ENCODE data around the gene HERC3. TPM values are rescaled to one million over a fixed set of nuclear protein-coding genes. Genes with fewer than 3 reads are reported as not detected.

HERC3 gene
- total and polyA plus RNA-seq, 4 donors, result 6.2 to 48.0 (median 24.9) TPM

DNA sequence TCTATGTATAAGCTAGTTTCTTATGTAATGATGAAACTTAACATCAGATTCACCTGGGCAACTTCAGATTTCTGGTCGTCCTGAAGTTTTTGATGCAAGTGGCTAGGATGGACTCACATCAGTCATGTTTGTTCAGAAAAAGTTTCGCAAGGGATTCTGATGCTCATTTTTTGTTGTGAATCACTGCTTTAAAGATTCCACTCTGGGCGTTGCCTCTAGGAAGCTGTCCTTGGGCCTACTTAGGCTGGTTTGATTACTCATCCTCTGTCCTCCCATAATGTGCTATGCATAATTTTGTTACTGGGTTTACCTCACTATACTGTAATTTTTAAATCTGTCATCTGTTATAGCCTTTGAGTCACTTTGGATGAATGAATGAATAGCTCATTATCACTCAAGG lies 30.8 kb downstream of the HERC3 start:
- Histone ChIP-seq H3K36me3 (ENCODE audit: control insufficient read depth in 4 of 4, insufficient read depth in 4 of 4, low read length in 4 of 4) (peaks cover 0 to 1% (median 0%) of the 10 kb centered on the region in 4 donors), H3K27ac (ENCODE audit: low read depth in 1 of 2, low read length in 1 of 2) (no peak overlapping the region), H3K4me3 (no peak overlapping the region), H3K9me3 (ENCODE audit: control insufficient read depth in 4 of 4, insufficient read depth in 3 of 4, low read length in 3 of 4) (peaks cover 0 to 3% (median 0%) of the 10 kb centered on the region in 4 donors), H3K27me3 (ENCODE audit: control insufficient read depth in 3 of 3, insufficient read depth in 3 of 3, low read length in 2 of 3) (no peaks in the 10 kb centered on the region), H3K4me1 (ENCODE audit: control insufficient read depth in 5 of 5, insufficient read depth in 5 of 5, low read length in 5 of 5) (peaks cover 0 to 12% (median 0%) of the 10 kb centered on the region in 5 donors), H3K9ac (ENCODE audit: insufficient read depth in 1 of 2, low read length in 2 of 2) (no peak overlapping the region)
- DNase-seq (no peak), ATAC-seq (ENCODE audit: insufficient read depth, low FRiP score) (peak; percentile 62)
- WGBS, 2 donors, result 92 to 93% methylated on average over 3 of the region's 3 CpGs
- TF ChIP-seq, protein P1, sequence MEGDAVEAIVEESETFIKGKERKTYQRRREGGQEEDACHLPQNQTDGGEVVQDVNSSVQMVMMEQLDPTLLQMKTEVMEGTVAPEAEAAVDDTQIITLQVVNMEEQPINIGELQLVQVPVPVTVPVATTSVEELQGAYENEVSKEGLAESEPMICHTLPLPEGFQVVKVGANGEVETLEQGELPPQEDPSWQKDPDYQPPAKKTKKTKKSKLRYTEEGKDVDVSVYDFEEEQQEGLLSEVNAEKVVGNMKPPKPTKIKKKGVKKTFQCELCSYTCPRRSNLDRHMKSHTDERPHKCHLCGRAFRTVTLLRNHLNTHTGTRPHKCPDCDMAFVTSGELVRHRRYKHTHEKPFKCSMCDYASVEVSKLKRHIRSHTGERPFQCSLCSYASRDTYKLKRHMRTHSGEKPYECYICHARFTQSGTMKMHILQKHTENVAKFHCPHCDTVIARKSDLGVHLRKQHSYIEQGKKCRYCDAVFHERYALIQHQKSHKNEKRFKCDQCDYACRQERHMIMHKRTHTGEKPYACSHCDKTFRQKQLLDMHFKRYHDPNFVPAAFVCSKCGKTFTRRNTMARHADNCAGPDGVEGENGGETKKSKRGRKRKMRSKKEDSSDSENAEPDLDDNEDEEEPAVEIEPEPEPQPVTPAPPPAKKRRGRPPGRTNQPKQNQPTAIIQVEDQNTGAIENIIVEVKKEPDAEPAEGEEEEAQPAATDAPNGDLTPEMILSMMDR (IDR thresholded peaks at IDR 0.05; ENCODE audit: control extremely low read depth, extremely low read depth), result no peak

DNA sequence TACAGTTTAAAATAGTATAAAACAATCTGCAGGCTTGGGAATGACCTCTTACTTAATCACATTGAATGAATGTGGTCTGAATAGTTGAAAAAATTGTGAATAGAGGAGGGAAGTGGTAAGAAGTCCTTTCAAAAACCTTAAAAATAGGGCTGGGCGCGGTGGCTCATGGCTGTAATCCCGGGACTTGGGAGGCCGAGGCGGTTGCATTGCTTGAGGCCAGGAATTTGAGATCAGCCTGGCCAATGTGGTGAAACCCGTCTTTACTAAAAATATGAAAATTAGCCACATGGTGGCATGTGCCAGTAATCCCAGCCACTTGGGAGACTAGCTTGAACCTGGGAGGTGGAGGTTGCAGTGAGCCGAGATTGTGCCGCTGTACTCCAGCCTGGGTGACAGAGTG lies 36.5 kb downstream of the HERC3 start:
- H3K9me3 ChIP-seq (ENCODE audit: control insufficient read depth in 4 of 4, insufficient read depth in 3 of 4, low read length in 3 of 4), result peaks cover 0 to 5% (median 0%) of the 10 kb centered on the region in 4 donors
- H3K4me1 ChIP-seq (ENCODE audit: control insufficient read depth in 5 of 5, insufficient read depth in 5 of 5, low read length in 5 of 5), result peaks cover 0 to 12% (median 0%) of the 10 kb centered on the region in 5 donors
- ATAC-seq (ENCODE audit: insufficient read depth, low FRiP score) (no peak), DNase-seq (no peak)
- WGBS, 2 donors, result 96 to 97% methylated on average over 8 of the region's 8 CpGs
- H3K9ac ChIP-seq (ENCODE audit: insufficient read depth in 1 of 2, low read length in 2 of 2), result no peak overlapping the region
- no peak overlapping the region for H3K27ac ChIP-seq (ENCODE audit: low read depth in 1 of 2, low read length in 1 of 2)
- no peaks in the 10 kb centered on the region for H3K36me3 ChIP-seq (ENCODE audit: control insufficient read depth in 4 of 4, insufficient read depth in 4 of 4, low read length in 4 of 4)
- TF ChIP-seq, protein P1 (IDR thresholded peaks at IDR 0.05; ENCODE audit: control extremely low read depth, extremely low read depth), result no peak
- no peak overlapping the region for H3K4me3 ChIP-seq
- H3K27me3 ChIP-seq (ENCODE audit: control insufficient read depth in 3 of 3, insufficient read depth in 3 of 3, low read length in 2 of 3), result no peaks in the 10 kb centered on the region

DNA sequence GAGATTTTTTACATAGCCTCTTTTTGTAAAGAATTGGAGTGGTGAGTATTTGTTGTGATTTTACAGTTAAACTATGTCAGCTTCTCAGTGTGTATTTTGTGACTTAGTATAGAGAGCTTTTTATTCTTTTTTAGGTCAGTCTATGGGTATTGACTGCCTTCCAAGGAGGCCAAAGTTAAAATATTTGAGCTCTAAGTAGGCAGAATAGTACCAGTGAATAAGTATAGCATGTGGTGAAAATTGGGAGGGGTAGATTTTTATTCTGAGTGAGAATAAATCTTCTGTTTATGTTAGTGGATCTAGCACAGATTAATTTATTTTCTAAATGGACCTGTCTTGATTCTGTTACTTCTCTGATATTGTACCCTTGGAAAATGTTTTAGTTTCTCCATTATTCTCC lies 37.5 kb downstream of the HERC3 start:
- Histone ChIP-seq H3K27ac (ENCODE audit: low read depth in 1 of 2, low read length in 1 of 2) (no peak overlapping the region), H3K4me3 (no peak overlapping the region), H3K9ac (ENCODE audit: insufficient read depth in 1 of 2, low read length in 2 of 2) (no peak overlapping the region), H3K9me3 (ENCODE audit: control insufficient read depth in 4 of 4, insufficient read depth in 3 of 4, low read length in 3 of 4) (peaks cover 0 to 5% (median 0%) of the 10 kb centered on the region in 4 donors), H3K4me1 (ENCODE audit: control insufficient read depth in 5 of 5, insufficient read depth in 5 of 5, low read length in 5 of 5) (peaks cover 0 to 12% (median 0%) of the 10 kb centered on the region in 5 donors), H3K36me3 (ENCODE audit: control insufficient read depth in 4 of 4, insufficient read depth in 4 of 4, low read length in 4 of 4) (no peaks in the 10 kb centered on the region), H3K27me3 (ENCODE audit: control insufficient read depth in 3 of 3, insufficient read depth in 3 of 3, low read length in 2 of 3) (no peaks in the 10 kb centered on the region)
- DNase-seq (no peak), ATAC-seq (ENCODE audit: insufficient read depth, low FRiP score) (no peak)
- TF ChIP-seq, protein P1 (IDR thresholded peaks at IDR 0.05; ENCODE audit: control extremely low read depth, extremely low read depth), result no peak

DNA sequence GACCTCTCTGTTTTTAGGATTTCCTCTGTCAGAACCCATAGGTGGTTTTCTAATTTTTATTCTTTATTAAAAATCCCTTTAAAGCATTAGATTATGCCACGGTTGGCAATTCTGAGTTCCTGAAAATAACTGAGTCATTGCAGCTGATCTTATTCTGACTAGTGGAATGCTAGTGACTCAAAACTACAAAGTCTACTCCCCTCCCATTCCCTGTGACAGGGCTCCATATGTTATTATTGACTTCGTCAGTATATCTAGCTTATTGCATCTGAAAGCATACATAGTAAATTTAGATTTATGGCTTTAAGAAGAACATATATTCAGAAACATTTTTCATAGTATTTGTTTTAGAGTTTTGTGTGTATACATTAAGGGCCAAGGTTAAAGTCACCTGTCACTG lies 38.5 kb downstream of the HERC3 start:
- Histone ChIP-seq H3K27me3 (ENCODE audit: control insufficient read depth in 3 of 3, insufficient read depth in 3 of 3, low read length in 2 of 3) (no peaks in the 10 kb centered on the region), H3K4me1 (ENCODE audit: control insufficient read depth in 5 of 5, insufficient read depth in 5 of 5, low read length in 5 of 5) (peaks cover 0 to 12% (median 0%) of the 10 kb centered on the region in 5 donors), H3K36me3 (ENCODE audit: control insufficient read depth in 4 of 4, insufficient read depth in 4 of 4, low read length in 4 of 4) (no peaks in the 10 kb centered on the region), H3K4me3 (no peak overlapping the region), H3K9ac (ENCODE audit: insufficient read depth in 1 of 2, low read length in 2 of 2) (no peak overlapping the region), H3K9me3 (ENCODE audit: control insufficient read depth in 4 of 4, insufficient read depth in 3 of 4, low read length in 3 of 4) (peaks cover 0 to 5% (median 0%) of the 10 kb centered on the region in 4 donors), H3K27ac (ENCODE audit: low read depth in 1 of 2, low read length in 1 of 2) (peak overlapping the region in 1 of 2 donors; percentile 57)
- TF ChIP-seq, protein P1 (IDR thresholded peaks at IDR 0.05; ENCODE audit: control extremely low read depth, extremely low read depth), result no peak
- 72 to 93% methylated on average over 2 of the region's 2 CpGs for WGBS, 2 donors
- ATAC-seq (ENCODE audit: insufficient read depth, low FRiP score) (no peak), DNase-seq (no peak)
